Right forelimb (tissue), 1 donor: ENCODE results near the gene MAP3K2.

ENCODE experiments used
- DNase-seq: peaks from one replicate; pipeline ENCODE4 v3.0.0-alpha.2; 2018

Gene MAP3K2

DNA sequence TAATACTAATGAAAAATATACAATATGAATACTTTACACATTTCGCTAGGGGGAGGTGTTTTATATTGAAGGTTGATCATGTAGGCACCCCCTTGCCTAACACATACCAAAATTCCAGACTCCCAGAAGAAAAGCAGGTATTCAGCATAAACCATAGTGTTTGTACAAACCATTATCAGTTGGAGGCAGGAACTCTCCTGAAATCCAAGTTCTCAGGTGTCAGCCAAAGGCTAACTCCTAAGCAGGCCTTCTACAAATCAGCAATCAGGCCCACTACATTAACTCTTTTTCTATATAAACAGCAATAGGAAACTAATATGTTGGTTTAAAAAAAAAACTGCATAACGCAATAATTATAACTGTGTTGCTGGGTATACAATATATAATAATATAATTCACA is 44.5 kb downstream of the MAP3K2 start:
- DNase-seq = no peak

DNA sequence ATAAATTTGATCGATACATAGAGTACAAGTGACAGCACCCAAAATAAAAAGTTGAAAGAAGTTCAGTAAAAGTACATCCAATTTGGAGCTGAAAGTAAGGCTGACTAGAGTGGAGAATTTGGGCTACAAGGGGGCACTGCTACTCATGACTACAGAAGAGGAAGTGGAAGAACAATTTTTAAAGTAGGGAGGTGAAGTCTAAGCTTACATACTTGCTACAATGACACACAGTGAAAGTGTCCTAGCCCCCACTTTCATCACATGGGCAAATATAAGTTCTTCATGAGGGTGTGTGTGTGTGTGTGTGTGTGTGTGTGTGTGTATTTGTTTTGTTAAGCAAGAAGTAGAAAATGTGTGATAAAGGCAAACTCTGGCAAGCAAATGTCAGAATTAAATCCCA is 45.7 kb downstream of the MAP3K2 start:
- no peak for DNase-seq

DNA sequence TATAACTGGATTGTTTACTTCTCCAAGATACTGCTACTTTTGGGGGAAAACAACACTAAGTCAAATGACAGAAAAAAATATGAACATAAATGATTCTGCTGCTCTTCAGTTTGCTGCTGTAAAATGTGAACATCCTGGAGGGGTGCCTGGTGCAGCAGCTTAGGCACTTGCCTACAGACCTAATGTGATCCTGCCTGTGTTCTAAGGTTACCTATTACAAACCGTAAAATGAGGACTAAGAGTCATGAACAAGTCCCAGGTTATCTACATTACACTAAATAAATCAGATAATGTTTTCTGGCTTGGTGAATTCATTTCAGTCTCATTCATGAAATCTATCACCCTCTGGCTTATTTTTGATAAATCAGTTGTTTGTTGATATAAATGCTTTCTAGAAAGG is 55.4 kb downstream of the MAP3K2 start:
- no peak for DNase-seq

DNA sequence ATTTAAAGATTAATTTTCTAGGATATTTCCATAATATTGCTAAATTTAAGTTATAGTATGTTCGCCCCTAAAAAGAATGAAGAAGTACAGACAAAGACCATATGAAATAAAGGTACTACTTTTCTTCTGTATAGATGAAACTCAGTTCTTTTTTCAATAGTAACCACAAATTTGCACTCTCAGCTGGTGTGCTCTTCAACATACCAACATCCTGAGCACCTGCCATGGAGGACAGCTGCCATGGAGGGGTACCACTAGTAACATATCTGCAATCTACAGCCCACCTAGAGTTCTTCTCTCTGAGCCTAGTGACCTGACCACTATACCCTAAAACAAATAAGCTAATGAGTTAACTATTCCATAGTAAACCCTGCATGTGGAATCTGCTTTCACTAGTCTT is 57.0 kb downstream of the MAP3K2 start:
- DNase-seq = no peak

DNA sequence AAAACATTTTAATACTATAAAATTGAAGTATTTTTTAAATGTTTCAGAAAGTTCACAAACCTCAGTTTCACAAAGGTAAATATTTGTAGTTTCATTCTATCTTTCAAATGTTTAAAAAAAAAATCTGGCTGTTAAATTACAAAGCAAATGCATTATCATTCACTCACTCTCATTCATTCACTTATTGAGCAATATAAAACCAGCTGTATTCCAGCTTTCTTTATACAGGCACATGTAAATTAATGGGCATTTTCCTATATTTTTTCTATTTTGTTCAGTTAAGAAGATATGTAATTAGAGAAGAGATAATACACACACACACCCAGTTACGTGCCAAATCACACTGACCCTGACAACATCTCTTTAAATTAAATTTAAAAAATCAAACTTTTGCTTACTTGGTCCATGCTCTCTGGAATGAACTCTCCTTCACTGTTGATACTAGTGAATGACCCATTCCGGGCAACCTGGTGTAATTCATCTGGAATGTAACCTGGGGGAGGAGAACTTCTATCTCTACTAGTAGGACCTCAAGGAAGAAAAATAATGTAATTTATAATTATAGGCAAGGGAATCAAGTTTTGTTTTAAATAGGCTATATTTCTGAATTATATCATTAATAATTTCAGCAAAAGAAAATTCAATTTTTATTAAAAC is 61.4 kb downstream of the MAP3K2 start:
- no peak for DNase-seq

DNA sequence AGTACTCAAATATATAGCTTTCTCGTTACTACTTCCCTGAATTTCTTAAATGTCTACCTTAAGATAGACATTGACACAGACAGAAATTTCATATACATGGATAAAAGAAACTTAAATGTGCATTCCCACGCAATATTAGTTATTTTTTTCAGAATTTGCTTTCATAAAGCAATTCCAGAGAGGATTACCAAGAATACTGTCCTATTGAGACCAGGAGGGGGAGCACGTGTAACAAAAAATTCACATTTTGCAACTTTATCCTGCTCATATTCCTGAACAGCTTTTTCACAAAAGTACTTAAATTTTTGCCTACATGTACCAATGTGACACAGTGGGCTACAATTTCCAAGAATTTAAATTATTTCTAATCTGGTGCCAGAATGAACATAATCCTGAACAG is 63.1 kb downstream of the MAP3K2 start:
- no peak for DNase-seq

DNA sequence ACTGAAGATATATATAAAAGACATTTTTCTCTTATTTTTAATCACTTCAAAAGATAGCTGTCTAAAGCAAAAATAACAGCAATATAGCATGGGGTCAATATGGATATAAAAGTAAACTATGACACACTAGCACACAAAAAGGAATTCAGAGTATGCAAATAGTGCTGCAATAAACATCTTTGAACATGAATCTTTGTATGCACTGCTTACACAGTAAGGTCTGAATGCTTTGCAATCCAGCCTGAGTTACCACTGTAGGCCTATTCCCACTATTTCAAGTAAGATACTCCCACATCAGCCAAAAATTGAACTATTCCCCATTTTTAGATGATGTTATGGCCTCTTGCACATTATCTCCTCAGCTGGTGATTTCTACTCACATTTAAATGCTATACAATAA is 66.5 kb downstream of the MAP3K2 start:
- no peak for DNase-seq

DNA sequence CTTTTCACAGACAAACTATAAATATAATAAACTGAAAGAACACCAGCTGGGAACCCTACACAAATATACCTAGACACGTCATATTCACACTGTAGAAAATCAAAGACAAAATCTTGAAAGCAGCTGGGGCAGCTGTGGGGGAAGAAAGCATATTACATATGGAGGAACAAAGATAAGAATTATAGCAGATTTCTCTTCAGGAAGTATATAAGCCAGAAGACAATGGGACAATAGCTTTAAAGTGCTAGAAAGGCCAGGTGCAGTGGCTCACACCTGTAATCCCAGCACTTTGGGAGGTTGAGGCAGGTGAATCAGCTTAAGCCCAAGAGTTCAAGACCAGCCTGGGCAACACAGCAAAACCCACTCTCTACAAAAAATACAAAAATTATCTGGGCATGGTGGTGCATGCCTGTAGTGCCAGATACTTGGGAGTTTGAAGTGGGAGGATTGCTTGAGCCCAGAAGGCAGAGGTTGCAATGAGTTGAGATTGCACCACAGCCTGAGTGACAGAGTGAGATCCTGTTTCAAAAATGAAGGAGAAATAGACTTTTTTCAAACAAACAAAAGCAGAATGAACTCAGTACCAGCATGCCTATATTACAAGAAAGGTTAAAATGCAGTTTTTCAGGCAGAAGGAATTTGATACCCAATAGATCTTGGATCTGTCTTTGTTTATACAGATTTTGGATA is 67.0 kb downstream of the MAP3K2 start:
- DNase-seq = no peak

DNA sequence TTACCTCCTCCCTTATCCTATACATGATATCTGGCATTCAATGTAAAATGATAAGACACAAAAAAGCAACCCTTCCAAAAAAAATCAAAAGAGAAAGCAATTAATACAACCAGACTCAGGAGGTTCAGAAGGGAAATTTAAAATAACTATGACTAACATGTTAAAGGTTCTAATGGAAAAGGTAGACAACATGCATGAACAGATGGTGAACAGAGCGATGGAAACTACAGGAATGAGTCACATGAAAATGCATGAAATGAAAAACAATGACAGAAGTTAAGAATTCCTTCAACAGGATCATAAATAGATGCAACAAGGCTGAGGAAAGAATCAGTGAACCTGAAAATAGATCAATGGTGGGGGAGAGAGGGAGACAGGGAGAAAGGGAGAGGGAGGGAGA is 67.7 kb downstream of the MAP3K2 start:
- no peak for DNase-seq

DNA sequence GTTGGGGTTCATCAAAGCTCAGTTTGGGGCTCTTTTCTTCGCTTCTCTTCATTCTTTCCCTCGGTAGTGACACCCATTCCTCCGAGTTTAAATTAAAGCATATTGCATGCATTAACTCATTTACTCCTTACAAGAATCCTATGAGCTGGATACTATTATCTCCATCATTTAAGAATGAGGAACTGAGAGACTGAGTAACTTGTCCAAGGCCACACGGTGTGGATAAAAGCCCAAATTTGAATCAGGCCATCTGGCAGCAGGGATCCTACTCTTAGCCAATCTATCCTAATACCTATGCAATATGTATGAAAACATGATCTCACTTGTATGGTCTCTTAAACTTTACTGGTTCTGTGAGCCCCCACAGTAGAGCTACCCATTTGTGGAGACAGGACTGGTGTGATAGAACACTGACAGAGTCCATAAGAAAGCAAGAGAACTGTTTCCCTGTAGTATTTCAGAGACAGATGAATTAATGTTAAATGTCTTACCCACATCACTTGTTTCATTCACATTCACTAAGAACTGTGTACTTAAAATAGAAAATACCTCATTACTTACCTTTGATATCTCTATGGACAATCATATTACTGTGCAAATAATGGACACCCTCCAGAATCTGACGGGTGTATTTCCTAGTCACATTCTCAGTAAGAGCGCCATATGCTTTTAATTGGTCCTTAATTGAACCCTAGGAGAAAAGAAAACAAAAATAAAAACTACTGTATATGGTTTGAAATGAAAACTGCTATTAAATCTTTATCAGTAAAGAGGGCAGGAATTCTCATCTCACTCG is 73.4 kb downstream of the MAP3K2 start:
- no peak for DNase-seq

DNA sequence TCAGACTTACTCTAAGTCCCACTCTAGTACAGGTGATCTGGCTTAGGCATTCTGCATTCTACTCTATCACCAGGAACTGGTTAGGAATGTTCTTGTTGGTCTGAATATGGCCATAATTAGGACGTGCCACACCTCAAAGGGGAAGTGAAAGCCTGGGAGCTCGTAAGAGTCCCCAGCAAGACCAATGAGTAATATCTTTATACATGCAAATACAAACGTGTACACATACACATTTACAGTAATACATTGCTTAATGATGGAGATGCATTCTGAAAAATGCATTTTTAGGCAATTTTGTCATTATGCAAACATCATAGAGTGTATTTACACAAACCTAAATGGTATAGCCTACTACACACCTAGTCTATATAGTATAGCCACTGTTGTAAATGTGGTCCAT is 74.4 kb downstream of the MAP3K2 start:
- no peak for DNase-seq

DNA sequence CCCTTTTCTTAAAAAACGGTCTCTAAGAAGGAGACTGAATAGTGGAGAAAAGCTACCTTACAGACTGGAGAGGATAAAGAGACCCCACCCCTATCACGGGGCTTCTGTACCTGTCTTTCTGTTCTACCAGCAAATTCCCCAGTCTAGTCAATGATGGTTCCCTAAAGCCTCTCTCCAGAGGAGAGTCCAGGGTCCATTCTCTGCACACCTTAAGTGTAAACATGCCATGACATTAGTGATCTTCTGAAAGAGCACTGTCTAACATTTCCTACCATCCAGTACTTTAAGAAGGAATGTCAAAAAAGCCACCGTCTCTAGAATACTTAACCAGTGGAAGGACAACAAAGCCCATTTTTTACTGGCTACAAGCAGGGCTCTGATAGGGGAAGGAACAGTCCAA is 76.8 kb downstream of the MAP3K2 start:
- no peak for DNase-seq

DNA sequence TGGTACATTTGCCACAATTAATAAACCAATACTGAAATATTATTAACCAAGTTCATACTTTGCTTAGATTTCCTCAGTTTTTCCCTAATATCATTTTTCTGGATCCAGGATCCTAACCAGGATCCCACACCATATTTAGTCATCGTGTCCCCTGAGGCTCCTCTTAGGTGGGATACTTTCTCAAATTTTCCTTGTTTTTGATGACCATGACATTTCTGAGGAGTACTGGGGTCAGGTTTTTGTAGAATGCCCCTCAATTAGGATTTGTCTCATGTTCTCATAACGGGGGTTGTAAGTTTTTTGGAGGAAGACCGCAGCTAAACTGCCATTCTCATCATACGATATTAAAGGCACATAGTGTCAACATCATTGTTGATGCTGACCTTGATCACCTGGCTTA is 78.3 kb downstream of the MAP3K2 start:
- no peak for DNase-seq

DNA sequence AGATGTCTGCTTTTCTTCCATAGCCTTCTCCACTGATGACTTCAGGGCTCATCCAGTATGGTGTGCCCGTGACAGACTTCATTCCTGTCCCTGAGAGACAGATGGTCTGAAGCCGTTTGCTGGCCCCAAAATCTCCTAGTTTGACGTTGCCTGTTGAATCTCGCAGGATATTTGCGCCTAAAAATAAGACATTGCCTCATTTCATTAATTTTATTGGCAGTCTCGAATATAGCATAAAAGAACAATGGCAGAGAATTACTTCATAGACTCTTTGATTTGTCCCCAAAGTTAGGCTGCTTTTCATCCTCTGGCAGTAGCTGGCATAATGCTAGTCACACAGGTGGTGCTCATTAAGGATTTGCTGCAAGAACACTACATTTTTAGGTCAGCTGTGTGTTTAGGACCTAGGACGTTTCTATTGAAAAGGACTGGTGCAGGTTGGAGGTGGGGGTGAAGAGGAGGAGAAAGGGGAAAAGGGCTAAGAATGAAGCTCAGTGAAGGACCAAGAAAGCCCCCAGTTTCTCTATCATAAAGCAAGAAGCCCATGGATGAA is 79.1 kb downstream of the MAP3K2 start:
- no peak for DNase-seq

DNA sequence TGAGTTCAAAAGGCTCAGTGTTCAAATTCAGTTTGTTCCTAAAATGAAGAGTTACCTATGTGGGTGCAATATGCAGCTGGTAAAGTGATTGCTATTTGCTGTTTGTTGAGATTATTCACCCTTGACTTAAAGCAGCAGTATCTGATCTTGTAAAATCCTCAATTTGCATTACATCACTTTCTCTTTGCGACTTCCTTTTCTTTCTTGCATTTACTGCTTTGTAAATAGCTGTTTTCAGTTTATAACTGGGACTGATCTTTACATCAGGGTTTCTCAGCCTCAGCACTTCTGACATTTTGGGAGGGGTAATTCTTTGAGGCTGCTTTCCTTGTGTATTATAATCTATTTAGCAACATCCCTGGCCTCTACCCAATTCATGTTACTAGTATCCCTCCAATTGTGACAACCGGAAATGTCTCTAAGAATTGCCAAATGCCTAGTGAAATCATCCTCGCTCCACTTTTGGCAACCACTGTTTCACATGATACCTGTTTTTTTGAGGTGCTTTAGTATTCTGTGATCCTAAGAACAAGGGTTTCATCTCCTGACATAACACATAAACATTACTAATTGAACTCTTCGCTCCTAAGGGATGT is 81.7 kb downstream of the MAP3K2 start:
- no peak for DNase-seq

DNA sequence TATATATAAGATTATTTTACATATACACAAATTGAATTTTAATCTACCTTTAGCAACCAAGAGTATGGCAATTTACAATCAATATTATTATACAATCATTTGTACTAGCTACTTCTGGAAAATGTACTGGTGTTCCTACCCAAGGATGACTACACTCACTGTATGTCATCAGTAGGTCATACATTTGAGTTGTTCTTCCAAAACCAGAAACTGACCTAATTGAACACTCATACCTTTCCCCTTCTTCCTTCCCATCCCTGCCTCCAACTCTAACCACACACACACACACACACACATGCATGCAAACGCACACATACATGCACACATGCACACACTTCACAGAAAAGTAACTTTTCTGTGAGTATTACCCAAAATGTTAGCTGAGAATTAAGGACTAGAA is 85.6 kb downstream of the MAP3K2 start:
- no peak for DNase-seq

DNA sequence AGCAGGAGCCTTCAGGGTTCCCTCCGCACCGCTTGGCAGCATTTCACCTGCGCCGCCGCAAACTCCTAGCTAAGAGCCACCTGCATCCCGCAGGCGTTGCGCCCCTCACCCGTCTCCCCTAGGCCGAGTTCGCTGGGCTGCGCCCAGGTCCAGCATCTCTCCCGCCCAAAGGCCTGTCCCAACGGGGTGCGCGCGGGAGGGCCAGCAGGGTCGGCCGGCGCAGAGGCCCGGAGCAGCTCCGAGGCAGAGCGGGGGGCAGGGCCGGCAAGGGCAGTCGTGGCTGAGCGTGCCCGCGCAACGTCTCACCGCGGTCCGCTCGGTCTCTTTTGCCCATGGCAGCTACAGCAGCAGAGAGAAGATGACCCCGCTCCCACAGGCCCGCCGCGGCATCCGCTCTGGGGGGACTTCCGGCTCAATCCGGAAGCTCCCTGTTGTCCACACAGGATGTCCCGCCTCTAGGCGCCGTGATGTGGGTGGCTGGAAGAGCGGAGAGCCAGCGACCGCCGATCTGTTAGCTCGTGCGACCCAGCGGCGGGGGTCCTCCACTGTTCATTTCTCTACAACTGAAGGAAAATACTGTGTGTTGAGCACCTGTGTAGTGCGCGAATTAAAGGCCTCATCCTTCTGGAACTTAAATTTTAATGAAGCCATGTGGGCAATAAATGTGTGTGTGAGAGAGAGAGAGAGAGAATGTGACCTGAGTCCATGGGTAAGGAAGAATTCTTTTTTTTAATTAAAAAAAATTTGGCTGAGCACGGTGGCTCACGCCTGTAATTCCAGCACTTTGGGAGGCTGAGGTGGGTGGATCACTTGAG is 93.8 kb downstream of the MAP3K2 start, which contains the start of gene ERCC3:
Gene ERCC3, minus strand, starts transcription at position 397 of the 815 bp plus-strand sequence. Its CDS starts 63 bp downstream, at position 334.
- peak; percentile 91 for DNase-seq

DNA sequence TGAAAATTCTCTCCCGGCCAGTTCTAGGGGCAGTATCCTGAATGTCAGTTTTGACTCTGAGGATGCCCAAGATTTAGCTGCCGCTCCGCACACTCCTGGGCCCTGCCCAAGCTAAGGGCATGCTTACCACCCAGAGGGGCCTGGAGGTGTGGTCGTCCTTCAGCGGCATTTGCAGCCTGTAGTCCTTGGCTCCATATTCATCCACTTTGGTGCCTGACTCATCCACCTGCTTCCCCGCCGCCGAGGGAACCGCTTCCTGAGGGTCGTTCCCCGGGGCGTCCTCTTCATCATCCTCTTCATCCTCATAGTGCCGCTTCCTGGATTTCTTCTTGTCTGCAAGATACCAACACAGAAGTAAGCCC is 94.4 kb downstream of the MAP3K2 start:
- DNase-seq = no peak

DNA sequence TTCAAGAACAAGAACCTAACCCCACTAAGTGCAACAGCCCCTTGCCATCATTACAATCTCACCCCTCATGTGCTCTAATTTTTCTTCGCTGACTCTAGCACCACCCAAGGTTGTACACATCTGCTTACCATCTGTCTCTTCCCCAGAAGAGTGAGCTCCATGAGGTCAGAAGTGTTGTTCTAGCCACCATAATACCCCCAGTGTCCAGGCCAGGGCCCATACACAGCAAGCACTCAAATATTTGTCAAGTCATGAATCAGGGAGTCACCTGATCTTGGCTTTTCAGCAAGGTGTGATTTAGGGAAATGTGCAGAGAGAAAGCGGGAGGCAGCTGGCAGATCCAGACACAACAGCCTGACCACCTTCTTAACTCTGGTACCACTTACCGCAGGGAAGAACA is 99.5 kb downstream of the MAP3K2 start:
- no peak for DNase-seq

DNA sequence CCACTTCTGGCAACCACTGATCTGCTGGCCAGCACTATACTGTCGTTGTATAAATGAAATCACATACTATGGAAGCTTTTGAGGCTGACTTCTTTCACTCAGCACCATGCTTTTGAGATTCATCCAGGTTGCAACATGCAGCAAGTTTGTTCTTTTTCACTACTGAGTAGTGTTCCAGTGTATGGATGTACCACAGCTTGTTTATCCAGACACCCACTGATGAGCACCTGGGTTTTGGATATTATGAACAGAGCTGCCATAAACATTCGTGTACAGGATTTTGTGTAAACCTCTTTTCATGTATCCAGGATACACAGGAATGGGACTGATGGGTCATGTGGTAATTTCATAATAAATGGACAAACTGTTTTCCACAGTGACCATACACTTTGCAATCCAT is 104.5 kb downstream of the MAP3K2 start:
- no peak for DNase-seq

DNA sequence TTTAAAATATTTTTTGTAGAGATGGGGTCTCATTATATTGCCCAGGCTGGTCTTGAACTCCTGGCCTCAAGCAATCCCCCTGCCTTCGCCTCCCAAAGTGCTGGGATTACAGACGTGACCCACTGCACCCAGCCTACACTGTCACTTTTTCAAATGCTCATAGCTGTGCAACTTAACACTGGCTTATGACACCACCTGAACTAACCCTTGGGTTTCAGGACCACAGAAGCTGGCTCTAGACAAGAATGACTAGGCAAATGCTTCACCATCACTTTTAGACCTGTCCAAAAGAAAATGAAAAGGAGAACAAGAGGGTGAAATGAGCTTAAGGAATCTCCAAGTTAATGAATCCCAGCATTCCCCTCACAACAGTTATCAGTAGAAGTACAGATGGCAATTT is 107.1 kb downstream of the MAP3K2 start:
- DNase-seq = no peak

DNA sequence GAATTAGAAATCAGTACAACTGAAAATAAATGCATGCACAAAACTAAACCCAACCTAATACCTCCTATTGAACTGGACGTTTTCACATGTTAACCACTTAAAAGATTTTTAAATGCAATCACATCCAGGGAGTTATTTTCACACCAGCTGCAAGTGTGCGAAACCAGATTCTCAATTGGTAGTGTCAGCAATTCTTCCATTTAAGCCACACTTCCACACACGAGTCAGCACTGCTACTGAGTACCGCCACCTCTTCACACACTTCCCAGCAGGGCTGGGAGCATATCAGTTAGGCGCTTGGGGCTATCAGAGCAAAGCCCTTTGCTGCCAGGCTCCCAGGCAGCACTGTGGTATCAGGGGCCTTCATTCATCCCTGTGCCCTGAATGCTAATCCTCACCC is 108.0 kb downstream of the MAP3K2 start:
- DNase-seq = no peak

DNA sequence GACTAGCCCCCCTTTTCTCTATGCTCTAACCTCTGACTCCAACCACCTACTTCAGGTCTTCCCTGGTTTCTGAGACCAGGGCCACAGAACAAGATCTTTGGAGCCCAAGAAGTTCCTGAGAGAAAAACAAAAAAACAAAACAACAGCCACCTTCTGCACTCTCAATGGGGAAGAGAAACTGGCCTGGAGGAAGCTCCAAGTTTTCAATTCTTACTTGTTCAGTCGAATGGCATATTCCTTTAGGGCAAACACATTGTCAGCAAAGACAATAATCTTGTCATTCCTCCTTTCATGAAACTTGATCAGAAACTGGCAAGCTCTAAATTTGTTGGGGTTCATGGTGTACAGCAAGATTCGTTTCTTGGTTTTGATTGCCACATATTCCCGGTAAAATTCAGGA is 108.8 kb downstream of the MAP3K2 start:
- no peak for DNase-seq
